ENCODE data around the gene HOXB9.

- TF ChIP-seq CTCF (IDR thresholded peaks at IDR 0.05; ENCODE audit: insufficient read depth, low read length) (no peak), REST (IDR thresholded peaks at IDR 0.05; ENCODE audit: insufficient replicate concordance, low read depth) (no peak), POLR2AphosphoS5 (IDR thresholded peaks at IDR 0.05; ENCODE audit: low read depth) (no peak)
These were observed 4.5 kb downstream of the HOXB9 start for GRCh38 chr17:48621410-48622392.
